Lower leg skin (tissue), 3 donors: Measurements from ENCODE around the gene BACE2.

Experiments used
- POLR2A ChIP-seq, 2 donors: fragments of 450-650 bp; IDR thresholded peaks; one replicate each; pipeline ENCODE4 v1.6.1; 2016 to 2017; ENCODE audit warnings: antibody characterized with exemption in 2 of 2, mild to moderate bottlenecking in 1 of 2, moderate library complexity in 1 of 2
- TF ChIP-seq, protein P1 (sequence below), 3 donors: fragments of 450-650 bp; IDR thresholded peaks; one replicate each; pipeline ENCODE4 v1.5.1; 2016; ENCODE audit warnings: antibody characterized with exemption in 3 of 3, mild to moderate bottlenecking in 3 of 3, moderate library complexity in 2 of 3

DNA sequence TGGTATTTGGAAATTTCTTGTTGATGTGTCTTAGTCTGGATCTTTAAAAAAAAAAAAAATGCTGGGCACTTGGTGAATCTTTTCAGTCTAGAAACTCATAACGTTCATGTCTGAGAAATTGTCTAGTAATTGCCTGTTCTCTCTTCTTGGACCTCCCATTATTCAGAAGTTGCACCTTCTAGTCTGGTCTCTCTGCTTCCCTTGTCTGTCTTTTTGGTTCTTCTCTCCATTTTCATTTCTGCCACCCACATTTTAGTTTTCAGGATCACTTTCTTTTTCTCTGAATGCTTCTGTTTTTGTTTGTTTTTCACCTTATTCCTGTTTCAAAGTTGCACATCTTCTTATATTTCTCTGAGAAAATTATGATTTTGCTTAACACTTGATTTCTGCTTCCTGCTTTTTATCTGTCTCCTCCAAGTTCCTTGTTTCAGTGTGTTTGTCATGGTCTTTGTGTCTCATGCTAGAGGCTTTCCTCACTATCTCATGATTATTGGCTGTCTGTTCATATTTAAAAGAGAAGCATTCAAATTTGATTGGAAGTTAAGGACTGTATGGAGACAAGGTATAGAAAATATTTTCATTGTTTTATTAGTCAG is 21.3 kb downstream of the BACE2 start:
- TF ChIP-seq, protein P1, sequence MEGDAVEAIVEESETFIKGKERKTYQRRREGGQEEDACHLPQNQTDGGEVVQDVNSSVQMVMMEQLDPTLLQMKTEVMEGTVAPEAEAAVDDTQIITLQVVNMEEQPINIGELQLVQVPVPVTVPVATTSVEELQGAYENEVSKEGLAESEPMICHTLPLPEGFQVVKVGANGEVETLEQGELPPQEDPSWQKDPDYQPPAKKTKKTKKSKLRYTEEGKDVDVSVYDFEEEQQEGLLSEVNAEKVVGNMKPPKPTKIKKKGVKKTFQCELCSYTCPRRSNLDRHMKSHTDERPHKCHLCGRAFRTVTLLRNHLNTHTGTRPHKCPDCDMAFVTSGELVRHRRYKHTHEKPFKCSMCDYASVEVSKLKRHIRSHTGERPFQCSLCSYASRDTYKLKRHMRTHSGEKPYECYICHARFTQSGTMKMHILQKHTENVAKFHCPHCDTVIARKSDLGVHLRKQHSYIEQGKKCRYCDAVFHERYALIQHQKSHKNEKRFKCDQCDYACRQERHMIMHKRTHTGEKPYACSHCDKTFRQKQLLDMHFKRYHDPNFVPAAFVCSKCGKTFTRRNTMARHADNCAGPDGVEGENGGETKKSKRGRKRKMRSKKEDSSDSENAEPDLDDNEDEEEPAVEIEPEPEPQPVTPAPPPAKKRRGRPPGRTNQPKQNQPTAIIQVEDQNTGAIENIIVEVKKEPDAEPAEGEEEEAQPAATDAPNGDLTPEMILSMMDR (IDR thresholded peaks at IDR 0.05), result no peak
- TF ChIP-seq POLR2A (IDR thresholded peaks at IDR 0.05), result no peak
